Stimulated activated CD8-positive, alpha-beta memory T cell treated with anti-CD3 and anti-CD28 coated beads, Interleukin-12 subunit alpha, Interleukin-12 subunit beta, amount 100 ng/mL, for 24 hours (primary cell): ENCODE data around the gene PRKAR2B.

Experiments used
- DNase-seq: peaks from one replicate; pipeline ENCODE4 v3.0.0-alpha.2; 2020; ENCODE audit errors: extremely low read depth

PRKAR2B gene

GRCh38 chr7:107158028-107158427 lies 113.5 kb downstream of the PRKAR2B start:
- no peak for DNase-seq

DNA sequence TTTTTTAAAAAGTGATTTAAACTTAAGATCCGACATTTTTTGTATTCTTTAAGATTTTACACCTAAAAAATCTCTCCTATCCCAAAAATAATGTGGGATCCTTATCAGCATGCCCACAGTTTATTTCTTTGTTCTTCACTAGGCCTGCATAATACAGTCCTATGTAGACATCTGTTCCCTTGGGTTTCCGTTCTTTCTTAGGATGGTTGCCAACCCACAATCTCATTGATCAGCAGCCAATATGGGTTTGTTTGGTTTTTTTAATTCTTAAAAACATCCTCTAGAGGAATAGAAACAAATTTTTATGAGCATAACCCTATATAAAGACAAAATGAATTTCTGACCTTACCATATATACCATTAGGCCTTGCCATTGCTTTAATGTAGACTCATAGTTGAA lies 115.9 kb downstream of the PRKAR2B start:
- no peak for DNase-seq

- no peak for DNase-seq
Measured at GRCh38 chr7:107161415-107161814, 116.9 kb downstream of the PRKAR2B start.

- DNase-seq = no peak
Measured at GRCh38 chr7:107162475-107162874, 118.0 kb downstream of the PRKAR2B start.

DNA sequence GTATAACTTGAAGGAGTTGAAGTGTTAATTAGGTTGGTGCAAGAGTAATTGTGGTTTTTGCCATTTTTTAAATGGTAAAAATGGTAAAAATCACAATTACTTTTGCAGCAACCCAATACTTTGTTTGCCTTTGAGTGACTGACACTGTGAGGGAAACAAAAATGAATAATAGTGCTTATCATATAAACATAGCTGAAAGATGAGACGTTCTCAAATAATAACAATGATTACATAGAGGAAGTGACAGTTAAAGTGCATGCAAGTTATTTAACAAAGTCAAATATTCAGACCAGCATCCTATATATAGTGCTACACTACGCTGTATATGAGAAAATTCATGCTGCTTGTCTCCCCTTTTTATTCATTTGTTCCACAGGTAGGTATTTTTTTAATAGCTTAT lies 119.6 kb downstream of the PRKAR2B start:
- DNase-seq = no peak

DNA sequence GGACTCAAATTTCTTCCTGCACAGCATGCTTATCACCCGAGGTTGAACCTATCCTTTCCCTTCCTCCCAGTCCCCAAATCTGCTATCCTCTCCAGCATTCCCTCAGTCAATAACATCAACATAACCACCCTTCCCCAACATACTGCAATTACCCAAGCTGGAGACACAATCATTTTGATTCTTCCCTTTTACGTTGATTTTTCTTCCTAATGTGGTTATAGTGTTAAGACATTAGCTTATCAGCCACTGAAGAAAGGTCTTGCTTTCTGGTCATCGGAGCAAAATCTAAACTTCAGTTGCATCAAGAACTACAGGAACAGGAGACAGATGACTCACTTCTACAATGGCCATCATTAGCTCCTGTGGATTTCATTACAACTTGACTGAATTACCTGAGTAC lies 120.8 kb downstream of the PRKAR2B start:
- DNase-seq = no peak

GRCh38 chr7:107166736-107167426 lies 122.4 kb downstream of the PRKAR2B start:
- DNase-seq = no peak

- no peak for DNase-seq
Measured at GRCh38 chr7:107167483-107168232, 123.2 kb downstream of the PRKAR2B start.

DNA sequence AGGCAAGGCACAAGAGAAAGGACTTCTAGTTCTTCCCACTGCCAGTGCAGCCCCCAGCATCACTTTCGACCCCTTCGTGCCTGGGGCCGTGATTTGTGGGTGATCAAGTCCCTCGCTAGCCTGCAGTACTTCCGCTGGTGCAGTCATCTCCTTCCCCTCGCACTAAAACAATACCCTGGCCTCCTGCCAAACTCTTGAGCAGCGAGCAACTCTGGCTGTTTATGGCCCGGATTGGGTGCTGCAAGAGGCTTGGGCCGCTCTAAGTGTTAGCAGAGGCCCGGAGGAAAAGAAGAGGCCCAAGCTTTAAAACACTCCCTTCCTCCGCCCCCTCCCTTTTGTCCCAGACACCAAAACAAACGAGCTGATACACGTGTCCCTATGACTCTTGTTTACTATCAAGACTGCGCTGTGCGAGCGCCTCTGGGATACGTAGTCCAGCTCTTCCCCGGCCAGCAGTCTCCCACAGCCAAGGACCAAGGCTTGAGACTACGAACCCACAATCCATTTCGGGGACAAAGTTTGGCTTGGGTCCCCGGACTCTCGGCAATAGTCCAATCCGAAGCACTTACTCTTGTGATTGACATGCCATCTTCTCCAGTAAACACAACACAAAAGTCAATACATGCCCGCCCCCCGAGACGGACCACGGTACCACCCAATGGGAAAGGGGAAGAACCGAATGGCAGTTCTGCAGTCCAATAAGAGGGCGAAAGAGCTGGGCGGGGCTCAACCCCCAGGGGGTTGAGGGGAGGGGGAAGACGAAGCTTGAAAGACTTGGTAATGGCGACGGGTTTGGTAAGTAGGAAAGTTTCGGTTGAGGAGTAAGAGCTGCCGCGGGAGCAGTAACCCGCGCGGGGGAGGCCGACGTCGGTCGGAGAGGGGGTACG lies 124.0 kb downstream of the PRKAR2B start, which contains the start of gene HBP1:
TSS of gene HBP1 (plus strand) at position 771 of the 887 bp plus-strand sequence. CDS start 10,891 bp downstream, outside the sequence.
- peak; percentile 91 for DNase-seq

- peak; percentile 74 for DNase-seq
Measured at GRCh38 chr7:107169120-107170050, 124.9 kb downstream of the PRKAR2B start.

DNA sequence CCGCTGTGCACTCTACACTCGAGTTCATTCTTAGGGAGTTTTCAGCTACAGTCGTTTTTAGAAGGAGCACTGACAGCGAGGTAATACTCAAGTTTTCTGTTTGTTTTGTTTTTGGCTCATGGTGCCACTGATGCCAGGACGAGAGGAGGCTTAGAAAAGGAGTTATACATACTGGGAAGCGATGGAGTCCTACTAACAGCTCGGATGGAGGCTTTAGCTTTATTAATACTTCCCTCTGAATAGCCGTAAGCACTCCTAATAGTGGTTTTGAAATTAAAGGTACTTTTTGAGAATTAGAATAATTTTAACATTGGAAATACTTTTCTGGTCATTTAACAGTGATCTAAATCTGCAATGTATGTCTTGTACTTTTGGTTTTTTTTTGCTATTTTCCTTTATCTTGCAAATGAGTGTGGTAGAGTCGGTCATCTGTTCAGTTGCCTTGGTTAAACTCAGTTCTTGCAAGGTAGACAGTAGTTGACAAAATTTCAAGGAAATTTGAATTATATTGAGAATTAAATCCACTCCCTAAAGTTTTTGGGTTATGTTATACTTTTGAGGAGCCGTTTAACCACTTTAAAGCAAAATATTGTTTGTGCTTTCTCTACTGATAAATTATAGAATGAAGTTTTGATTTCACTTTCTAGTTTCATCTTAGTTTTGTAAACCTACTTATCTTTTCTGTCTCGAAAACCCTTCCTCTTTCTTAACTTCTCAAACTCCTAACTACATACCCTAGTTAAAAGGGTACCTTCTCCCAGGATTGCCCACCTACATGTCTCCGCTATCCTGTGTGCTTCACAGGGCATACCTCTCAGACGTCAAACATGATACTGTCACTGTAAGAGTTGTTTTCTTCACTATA lies 125.8 kb downstream of the PRKAR2B start:
- no peak for DNase-seq

DNA sequence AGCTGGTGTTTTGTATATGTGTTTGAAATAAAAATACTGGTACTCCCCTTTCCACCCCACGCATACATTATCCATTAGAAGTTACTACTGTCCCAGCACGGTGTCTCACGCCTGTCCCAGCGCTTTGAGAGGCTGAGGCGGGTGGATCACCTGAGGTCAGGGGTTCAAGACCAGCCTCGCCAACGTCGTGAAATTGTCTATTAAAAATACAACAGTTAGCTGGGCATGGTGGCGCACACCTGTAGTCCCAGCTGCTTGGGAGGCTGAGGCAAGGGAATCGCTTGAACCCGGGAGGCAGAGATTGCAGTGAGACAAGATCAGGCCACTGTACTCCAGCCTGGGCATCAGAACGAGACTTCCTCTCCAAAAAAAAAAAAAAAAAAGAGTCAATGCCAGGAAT lies 127.0 kb downstream of the PRKAR2B start:
- no peak for DNase-seq

- no peak for DNase-seq
Measured at GRCh38 chr7:107172276-107173032, 127.9 kb downstream of the PRKAR2B start.

GRCh38 chr7:107173191-107173590 lies 128.7 kb downstream of the PRKAR2B start:
- no peak for DNase-seq

DNA sequence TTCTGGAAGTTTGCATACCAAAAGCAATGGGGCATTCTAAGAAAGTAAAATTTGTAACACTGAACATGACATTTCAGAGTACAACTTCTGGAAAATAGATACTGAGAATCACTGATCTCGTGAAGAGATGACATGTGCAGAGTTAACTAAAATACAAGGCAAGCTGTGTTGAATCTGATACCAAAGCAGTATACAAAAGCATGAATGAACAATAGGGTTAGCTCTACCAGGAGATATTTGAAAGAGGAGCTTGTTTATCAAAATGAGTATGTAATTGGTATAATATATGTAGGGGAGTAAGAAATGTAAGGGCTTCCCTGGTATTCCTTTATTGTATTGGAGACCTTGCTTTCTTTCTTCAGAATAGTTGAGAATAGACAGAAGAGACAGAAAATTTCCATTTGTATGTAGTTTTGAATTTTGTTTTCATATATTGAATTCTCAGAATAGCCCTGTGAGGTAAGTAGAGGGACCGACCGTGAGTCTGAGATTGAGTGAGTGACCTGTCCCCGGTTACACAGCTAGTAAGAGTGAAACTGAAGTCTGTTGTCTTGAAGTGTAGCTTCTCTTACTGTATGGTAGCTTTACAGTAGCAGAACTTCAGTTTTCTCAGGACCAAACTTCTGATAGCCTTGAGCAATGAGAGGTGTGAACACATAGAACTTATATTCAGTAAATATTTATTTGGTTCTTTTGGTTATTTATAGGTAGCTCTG lies 129.3 kb downstream of the PRKAR2B start:
- DNase-seq = no peak

DNA sequence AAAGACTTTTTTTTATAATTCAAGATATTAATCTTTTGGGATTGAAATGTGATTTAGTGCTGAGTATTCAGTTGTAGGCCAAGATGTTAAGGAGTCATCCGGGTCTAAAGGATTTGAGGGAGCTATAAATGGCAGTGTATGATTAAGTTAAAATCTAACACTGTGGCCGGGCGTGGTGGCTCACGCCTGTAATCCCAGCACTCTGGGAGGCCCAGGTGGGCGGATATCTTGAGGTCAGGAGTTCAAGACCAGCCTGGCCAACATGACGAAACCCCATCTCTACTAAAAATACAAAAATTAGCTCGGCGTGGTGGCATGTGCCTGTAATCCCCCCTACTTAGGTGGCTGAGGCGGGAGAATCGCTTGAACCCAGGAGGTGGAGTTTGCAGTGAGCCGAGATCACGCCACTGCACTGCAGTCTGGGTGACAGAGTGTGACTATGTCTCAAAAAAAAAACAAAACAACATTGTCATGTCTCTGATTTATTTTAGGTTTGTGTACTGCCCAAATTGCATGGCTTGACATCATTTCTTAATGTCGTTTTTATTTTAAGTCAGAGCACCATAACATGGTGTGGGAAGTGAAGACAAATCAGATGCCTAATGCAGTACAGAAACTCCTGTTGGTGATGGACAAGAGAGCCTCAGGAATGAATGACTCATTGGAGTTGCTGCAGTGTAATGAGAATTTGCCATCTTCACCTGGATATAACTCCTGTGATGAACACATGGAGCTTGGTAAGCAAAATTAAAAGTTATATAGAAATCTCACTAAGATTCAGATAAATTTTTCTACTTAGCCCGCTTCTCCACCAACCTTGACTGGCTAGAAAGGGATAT lies 135.0 kb downstream of the PRKAR2B start:
- DNase-seq = no peak

- peak; percentile 26 for DNase-seq
Measured at GRCh38 chr7:107180378-107180777, 135.9 kb downstream of the PRKAR2B start.

GRCh38 chr7:107181172-107181571 lies 136.7 kb downstream of the PRKAR2B start:
- DNase-seq = no peak
